Measurements from ENCODE around the gene SLC6A20. TPM values are rescaled to one million over a fixed set of nuclear protein-coding genes. Genes with fewer than 3 reads are reported as not detected.

The SLC6A20 gene
- total RNA-seq, 1 experiment from 2014 or later, result 0.89 TPM

GRCh38 chr3:45799586-45799985 is 3.2 kb upstream of the SLC6A20 start:
- no peak for TF ChIP-seq RAD21 (IDR thresholded peaks at IDR 0.05; ENCODE audit: low read depth)
- TF ChIP-seq ZBTB33 (IDR thresholded peaks at IDR 0.05; ENCODE audit: extremely low read depth, insufficient replicate concordance, low read length), result no peak
- no peak for TF ChIP-seq CEBPB (IDR thresholded peaks at IDR 0.05; ENCODE audit: low read depth)
- TF ChIP-seq EZH2phosphoT487 (IDR thresholded peaks at IDR 0.05; ENCODE audit: borderline replicate concordance), result no peak
- TF ChIP-seq POLR2AphosphoS5 (IDR thresholded peaks at IDR 0.05; ENCODE audit: low read depth, low read length), result no peak
- no peak for TF ChIP-seq SRF (IDR thresholded peaks at IDR 0.05; ENCODE audit: low read depth)
- ATAC-seq, result no peak
- Histone ChIP-seq H3K27me3 (ENCODE audit: insufficient read depth, low read length) (no peaks in the 10 kb centered on the region), H3K9me3 (ENCODE audit: control insufficient read depth in 1 of 2, insufficient read depth in 1 of 2, low read depth in 1 of 2, low read length in 2 of 2) (no peaks in the 10 kb centered on the region), H3K36me3 (ENCODE audit: control insufficient read depth in 1 of 2, insufficient read depth in 2 of 2, low read length in 2 of 2) (no peaks in the 10 kb centered on the region), H3K4me3 (replicated peaks in 1 of 2; ENCODE audit: low read depth in 1 of 2, low read length in 2 of 2) (no peak overlapping the region), H4K20me1 (ENCODE audit: insufficient read depth) (no peaks in the 10 kb centered on the region), H3K4me2 (ENCODE audit: low read length) (no peak overlapping the region), H3K79me2 (ENCODE audit: insufficient read depth, low read length) (no peaks in the 10 kb centered on the region), H3K9ac (ENCODE audit: low read length) (no peak overlapping the region), H3K9me2 (ENCODE audit: insufficient read depth) (no peaks in the 10 kb centered on the region), H3K27ac (ENCODE audit: low read depth, low read length) (no peak overlapping the region), H2AFZ (ENCODE audit: low read depth, low read length, poor library complexity, severe bottlenecking) (no peak overlapping the region), H3K4me1 (ENCODE audit: control insufficient read depth in 1 of 2, insufficient read depth in 2 of 2, low read length in 2 of 2) (peaks cover 2 to 9% of the 10 kb centered on the region in 2 experiments; a peak in 1 of 4 replicates)
- POLR2A ChIA-PET, result no interaction called here
- no peak for DNase-seq (ENCODE audit: low read depth, low spot score)
- intact Hi-C loops (cut with micrococcal nuclease), result no loop called here
- CTCF ChIA-PET, result no interaction called here
- no TSS peak for BruUV-seq (replicated peaks)
- RAD21 ChIA-PET (ENCODE audit: low non-redundant PET in 1 of 2, low total read pairs in 2 of 2, uncharacterized antibody in 2 of 2, unreplicated experiment in 2 of 2), result no interaction called here

GRCh38 chr3:45798034-45798433 is 1.7 kb upstream of the SLC6A20 start:
- Histone ChIP-seq H3K4me1 (ENCODE audit: control insufficient read depth in 1 of 2, insufficient read depth in 2 of 2, low read length in 2 of 2) (peaks cover 5 to 22% of the 10 kb centered on the region in 2 experiments; a peak in 2 of 4 replicates), H3K4me2 (ENCODE audit: low read length) (no peak overlapping the region), H3K9me3 (ENCODE audit: control insufficient read depth in 1 of 2, insufficient read depth in 1 of 2, low read depth in 1 of 2, low read length in 2 of 2) (no peaks in the 10 kb centered on the region), H3K9me2 (ENCODE audit: insufficient read depth) (no peaks in the 10 kb centered on the region), H3K27ac (ENCODE audit: low read depth, low read length) (no peak overlapping the region), H2AFZ (ENCODE audit: low read depth, low read length, poor library complexity, severe bottlenecking) (no peak overlapping the region), H3K4me3 (replicated peaks in 1 of 2; ENCODE audit: low read depth in 1 of 2, low read length in 2 of 2) (no peak overlapping the region), H3K36me3 (ENCODE audit: control insufficient read depth in 1 of 2, insufficient read depth in 2 of 2, low read length in 2 of 2) (no peaks in the 10 kb centered on the region), H3K9ac (ENCODE audit: low read length) (no peak overlapping the region), H3K79me2 (ENCODE audit: insufficient read depth, low read length) (no peaks in the 10 kb centered on the region), H4K20me1 (ENCODE audit: insufficient read depth) (no peaks in the 10 kb centered on the region), H3K27me3 (ENCODE audit: insufficient read depth, low read length) (no peaks in the 10 kb centered on the region)
- ChIA-PET RAD21 (ENCODE audit: low non-redundant PET in 1 of 2, low total read pairs in 2 of 2, uncharacterized antibody in 2 of 2, unreplicated experiment in 2 of 2) (no interaction called here), CTCF (no interaction called here), POLR2A (no interaction called here)
- TF ChIP-seq FOSL1 (IDR thresholded peaks at IDR 0.05; ENCODE audit: low read depth) (no peak), ZFX (IDR thresholded peaks at IDR 0.05) (no peak)
- intact Hi-C loops (cut with micrococcal nuclease), result no loop called here
- no TSS peak for BruUV-seq (replicated peaks)
- DNase-seq (ENCODE audit: low read depth, low spot score), result no peak
- no peak for ATAC-seq
